BLaER1 treated with 17β-estradiol and CSF1 and Interleukin-3, amounts not matched to agents 10 nM and 100 nM (cell line): ENCODE measurements around the gene MRPL55.

ENCODE experiments used
- H3K27ac ChIP-seq, 11 experiments: shearing (Covaris generic); formaldehyde crosslinking; 2 replicates each; pipeline ENCODE4 v1.8.1; 2022
- H3K27me3 ChIP-seq, 11 experiments: shearing (Covaris generic); formaldehyde crosslinking; 2 replicates each; pipeline ENCODE4 v1.8.1; 2022
- H3K36me3 ChIP-seq, 11 experiments: shearing (Covaris generic); formaldehyde crosslinking; 2 replicates each; pipeline ENCODE4 v1.8.1; 2022
- H3K4me1 ChIP-seq, 10 experiments: shearing (Covaris generic); formaldehyde crosslinking; 2 replicates each; pipeline ENCODE4 v1.8.1; 2022
- H3K4me2 ChIP-seq, 11 experiments: shearing (Covaris generic); formaldehyde crosslinking; 2 replicates each; pipeline ENCODE4 v1.8.1; 2022
- H3K4me3 ChIP-seq, 10 experiments: shearing (Covaris generic); formaldehyde crosslinking; 2 replicates each; pipeline ENCODE4 v1.8.1; 2022
- H3K9ac ChIP-seq, 11 experiments: shearing (Covaris generic); formaldehyde crosslinking; 2 replicates each; pipeline ENCODE4 v1.8.1; 2022
- H3K9me3 ChIP-seq, 11 experiments: shearing (Covaris generic); formaldehyde crosslinking; replicated peaks in 1 of 11; 2 replicates each; pipeline ENCODE4 v1.8.1; 2022
- H4K20me1 ChIP-seq, 11 experiments: shearing (Covaris generic); formaldehyde crosslinking; 2 replicates each; pipeline ENCODE4 v1.8.1; 2022
- Cebpa-rat ChIP-seq, 11 experiments: shearing (Covaris generic); IDR thresholded peaks; 2 replicates each; pipeline ENCODE4 v1.8.1; 2022

The MRPL55 gene

DNA sequence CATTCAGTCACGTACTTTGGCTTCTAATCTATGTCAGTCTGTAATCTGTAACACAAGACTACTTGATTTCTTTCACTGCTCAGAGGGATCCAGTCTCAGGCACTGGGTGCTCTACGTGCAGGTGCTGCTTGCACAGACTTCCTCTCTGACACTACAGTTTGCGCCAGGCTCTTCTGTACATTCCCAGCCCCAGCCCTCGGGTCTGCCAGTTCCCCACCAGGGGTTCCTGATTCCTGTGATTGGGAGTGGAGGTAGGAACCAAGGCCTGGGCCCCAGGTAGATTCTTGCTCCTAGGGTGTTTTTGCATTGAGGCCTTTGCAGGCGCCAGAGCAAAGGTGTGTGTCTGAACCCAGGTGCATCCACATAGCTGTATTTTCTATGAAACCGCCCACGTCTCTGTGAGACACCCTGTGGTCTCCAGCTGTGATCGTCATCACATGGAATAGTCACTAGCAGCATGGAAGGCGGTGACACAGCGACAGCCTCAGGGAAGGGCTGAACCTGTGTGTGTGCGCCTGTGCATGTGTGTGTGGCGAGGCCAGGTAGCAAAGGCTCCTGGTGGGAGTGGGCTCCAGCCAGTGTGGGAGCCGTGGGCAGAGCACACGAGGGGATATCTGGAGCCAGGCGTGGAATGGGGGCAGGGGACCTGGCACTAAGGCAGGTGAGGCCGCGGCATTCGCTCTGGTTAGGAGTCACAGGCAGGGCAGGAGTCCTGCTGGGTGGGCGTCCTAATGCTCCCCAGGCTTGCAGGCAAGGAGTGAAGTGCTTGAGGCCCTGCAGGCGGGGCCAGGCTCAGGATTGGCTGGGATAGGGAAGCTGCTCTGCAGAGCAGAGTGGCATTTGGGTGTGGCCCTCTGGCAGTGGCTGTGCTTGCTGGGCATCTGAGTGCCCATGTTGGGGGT, 45.8 kb upstream of the MRPL55 start:
- Histone ChIP-seq H3K4me2 (peak overlapping the region in 10 of 11 experiments; percentile 35 to 83 (median 74); a peak in 13 of 22 replicates), H3K27ac (no peak overlapping the region), H4K20me1 (peaks cover 6 to 70% (median 39%) of the 10 kb centered on the region in 11 experiments; a peak in 15 of 22 replicates), H3K27me3 (no peaks in the 10 kb centered on the region), H3K9ac (no peak overlapping the region), H3K4me3 (no peak overlapping the region), H3K36me3 (peaks cover 0 to 10% (median 3%) of the 10 kb centered on the region in 11 experiments; a peak in 12 of 22 replicates), H3K9me3 (no peaks in the 10 kb centered on the region), H3K4me1 (peaks cover 30 to 69% (median 53%) of the 10 kb centered on the region in 10 experiments)
- TF ChIP-seq Cebpa-rat (IDR thresholded peaks at IDR 0.05), result no peak

DNA sequence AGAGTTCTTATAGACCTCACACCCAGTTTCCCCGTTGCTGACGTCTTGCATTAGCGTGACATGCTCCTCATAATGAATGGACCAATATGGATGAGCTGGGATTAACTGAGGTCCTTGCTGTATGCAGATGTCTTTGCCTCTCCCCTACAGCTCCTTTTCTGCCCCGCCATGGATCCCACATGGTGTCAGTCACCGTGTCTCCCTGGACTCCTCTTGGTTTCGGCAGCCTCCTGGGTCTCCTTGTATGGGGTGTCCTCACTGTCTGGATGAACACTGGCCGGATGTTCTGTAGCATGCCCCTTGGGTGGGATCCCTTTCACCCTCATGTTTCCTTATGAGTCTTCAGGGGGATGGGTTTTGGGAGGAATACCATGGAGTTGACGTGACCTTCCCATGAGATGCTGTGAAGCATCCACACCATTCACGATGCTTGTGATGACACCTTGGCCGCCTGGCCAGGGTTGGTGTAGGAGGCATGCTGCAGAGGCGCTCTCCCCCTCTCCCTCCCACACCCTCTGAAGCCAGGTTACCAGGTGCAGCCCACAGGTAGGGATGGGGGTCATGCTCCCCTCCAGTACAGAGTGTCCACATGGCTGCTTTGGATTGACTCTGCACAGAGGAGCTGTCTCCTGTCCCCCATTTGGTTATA, 45.0 kb upstream of the MRPL55 start:
- no peak overlapping the region for H3K4me3 ChIP-seq
- H3K9me3 ChIP-seq, result no peaks in the 10 kb centered on the region
- peaks cover 0 to 18% (median 9%) of the 10 kb centered on the region in 11 experiments; a peak in 14 of 22 replicates for H3K36me3 ChIP-seq
- H4K20me1 ChIP-seq, result peaks cover 7 to 78% (median 46%) of the 10 kb centered on the region in 11 experiments; a peak in 18 of 22 replicates
- TF ChIP-seq Cebpa-rat (IDR thresholded peaks at IDR 0.05), result no peak
- peaks cover 38 to 77% (median 61%) of the 10 kb centered on the region in 10 experiments for H3K4me1 ChIP-seq
- no peak overlapping the region for H3K4me2 ChIP-seq
- no peak overlapping the region for H3K9ac ChIP-seq
- H3K27ac ChIP-seq, result no peak overlapping the region
- no peaks in the 10 kb centered on the region for H3K27me3 ChIP-seq

DNA sequence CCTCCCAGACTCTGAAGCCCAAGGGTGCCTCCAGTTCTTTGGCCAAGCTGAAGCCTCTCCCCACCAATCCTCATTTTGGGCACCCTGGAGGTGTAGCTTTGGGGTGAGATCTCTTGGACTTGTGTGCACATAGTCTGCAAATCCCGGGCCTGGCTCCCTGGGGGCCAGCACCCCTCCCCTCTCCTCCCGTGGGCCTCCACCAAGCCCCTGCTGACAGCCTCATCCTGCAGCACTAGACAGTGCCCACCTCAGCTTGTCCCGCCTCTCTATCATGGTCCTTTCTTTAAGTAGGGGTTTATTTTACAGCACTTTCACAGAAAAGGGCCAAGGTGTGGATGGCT, 43.8 kb upstream of the MRPL55 start:
- no peak for TF ChIP-seq Cebpa-rat (IDR thresholded peaks at IDR 0.05)

DNA sequence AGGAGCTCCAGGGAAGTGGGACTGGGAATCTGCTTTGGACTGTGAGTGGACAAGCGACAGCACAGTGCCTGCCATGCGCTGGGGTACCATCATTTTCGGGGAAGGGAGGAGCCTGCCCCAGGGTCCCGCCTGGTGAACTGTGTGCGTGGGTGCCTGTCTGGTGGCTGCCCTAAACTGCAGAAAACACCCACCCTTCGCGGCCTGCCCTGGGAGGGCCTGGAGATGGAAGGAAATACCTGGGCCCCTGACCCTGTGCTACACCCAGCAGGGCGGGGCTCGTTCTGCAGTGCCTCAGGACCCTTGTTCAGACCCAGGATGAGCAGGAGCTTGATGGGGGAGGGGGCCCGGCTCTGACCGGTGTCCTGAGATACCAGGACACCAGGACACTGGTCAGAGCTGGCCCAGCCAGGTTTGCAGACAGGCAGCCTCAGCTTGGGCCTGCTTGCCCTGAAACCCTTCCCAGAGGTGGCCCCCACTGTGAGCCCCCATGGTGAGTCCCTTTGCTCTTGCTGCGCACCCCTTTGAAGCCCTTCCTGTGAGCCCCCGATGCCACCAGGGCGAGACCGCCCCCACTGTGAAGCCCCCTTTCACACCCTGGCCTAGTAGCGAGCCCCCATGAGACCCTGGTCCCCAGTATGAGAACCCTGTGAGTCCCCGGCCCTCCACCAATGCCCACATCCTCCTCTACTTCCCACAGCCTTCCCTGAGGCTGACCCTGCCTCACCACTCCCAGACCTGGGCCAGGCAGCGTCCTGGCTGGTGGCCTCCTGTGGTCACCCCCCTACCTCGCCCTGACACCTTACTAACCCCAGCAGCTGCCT, 43.2 kb upstream of the MRPL55 start:
- no peaks in the 10 kb centered on the region for H3K9me3 ChIP-seq
- peaks cover 54 to 87% (median 77%) of the 10 kb centered on the region in 10 experiments for H3K4me1 ChIP-seq
- no peaks in the 10 kb centered on the region for H3K27me3 ChIP-seq
- H3K9ac ChIP-seq, result peak overlapping the region in 8 of 11 experiments; percentile 2 to 44 (median 28); a peak in 5 of 22 replicates
- H3K36me3 ChIP-seq, result peaks cover 9 to 36% (median 28%) of the 10 kb centered on the region in 11 experiments; a peak in 21 of 22 replicates
- no peak for TF ChIP-seq Cebpa-rat (IDR thresholded peaks at IDR 0.05)
- no peak overlapping the region for H3K4me3 ChIP-seq
- H4K20me1 ChIP-seq, result peaks cover 25 to 97% (median 65%) of the 10 kb centered on the region in 11 experiments; a peak in 20 of 22 replicates
- peak overlapping the region in 7 of 11 experiments; percentile 19 to 38 (median 24); a peak in 9 of 22 replicates for H3K4me2 ChIP-seq
- peak overlapping the region in 3 of 11 experiments; percentile 10 to 32 (median 26); a peak in 4 of 22 replicates for H3K27ac ChIP-seq

More for the DNA sequence above, 43.8 kb upstream of the MRPL55 start:
- Histone ChIP-seq H3K4me3 (no peak overlapping the region), H3K9me3 (no peaks in the 10 kb centered on the region), H3K27ac (peak overlapping the region in 3 of 11 experiments; percentile 10 to 32 (median 26); a peak in 3 of 22 replicates), H3K36me3 (peaks cover 3 to 30% (median 22%) of the 10 kb centered on the region in 11 experiments; a peak in 20 of 22 replicates), H4K20me1 (peaks cover 19 to 91% (median 59%) of the 10 kb centered on the region in 11 experiments; a peak in 20 of 22 replicates), H3K9ac (peak overlapping the region in 3 of 11 experiments; percentile 17 to 44 (median 24); a peak in 2 of 22 replicates), H3K4me1 (peaks cover 50 to 86% (median 73%) of the 10 kb centered on the region in 10 experiments), H3K4me2 (peak overlapping the region in 5 of 11 experiments; percentile 19 to 38 (median 28); a peak in 7 of 22 replicates), H3K27me3 (no peaks in the 10 kb centered on the region)

DNA sequence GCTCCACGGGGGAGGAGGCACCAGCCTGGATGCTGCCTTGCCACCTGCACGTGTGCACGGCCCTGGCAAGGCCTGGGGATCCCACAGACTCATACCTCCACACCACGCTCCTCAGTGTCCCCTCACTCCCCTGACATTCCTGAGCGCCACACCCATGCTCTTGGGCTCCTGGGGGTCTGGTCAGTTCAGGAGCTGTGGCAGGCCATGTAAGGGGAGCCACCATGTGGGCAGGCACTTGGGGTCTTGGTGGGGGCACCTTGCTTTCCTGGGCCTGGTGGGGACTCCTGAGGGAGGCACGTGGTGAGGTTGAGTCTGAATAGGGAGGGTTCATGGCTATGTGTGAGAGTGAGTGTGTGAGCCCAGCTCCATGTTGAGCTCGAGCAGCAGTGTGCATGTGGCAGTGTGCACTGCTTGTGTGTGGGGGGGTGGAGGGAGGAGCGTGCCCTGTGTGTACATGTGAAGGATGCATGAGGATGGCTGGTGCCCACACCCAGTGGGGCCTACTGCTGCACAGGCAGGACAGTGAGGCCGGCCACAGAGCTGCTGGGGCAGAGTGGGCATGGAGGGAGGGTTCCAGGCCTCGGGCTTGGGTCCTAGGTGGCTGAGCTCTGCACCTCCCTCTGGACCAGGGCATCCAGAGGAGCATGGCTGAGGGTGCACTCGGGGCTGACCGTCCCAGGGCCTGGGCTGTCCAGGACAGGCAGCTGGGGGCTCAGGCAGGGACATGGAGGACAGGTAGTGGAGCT, 42.3 kb upstream of the MRPL55 start:
- Histone ChIP-seq H3K36me3 (peaks cover 19 to 46% (median 37%) of the 10 kb centered on the region in 11 experiments; a peak in 21 of 22 replicates), H3K27me3 (no peaks in the 10 kb centered on the region), H3K4me3 (no peak overlapping the region), H3K9ac (peak overlapping the region in 8 of 11 experiments; percentile 1 to 68 (median 32); a peak in 8 of 22 replicates), H4K20me1 (peaks cover 34 to 97% (median 74%) of the 10 kb centered on the region in 11 experiments), H3K4me1 (peaks cover 54 to 87% (median 77%) of the 10 kb centered on the region in 10 experiments), H3K4me2 (no peak overlapping the region; a peak in 1 of 22 replicates), H3K9me3 (no peaks in the 10 kb centered on the region), H3K27ac (peak overlapping the region in 1 of 11 experiments; percentile 22; a peak in 1 of 22 replicates)
- no peak for TF ChIP-seq Cebpa-rat (IDR thresholded peaks at IDR 0.05)

DNA sequence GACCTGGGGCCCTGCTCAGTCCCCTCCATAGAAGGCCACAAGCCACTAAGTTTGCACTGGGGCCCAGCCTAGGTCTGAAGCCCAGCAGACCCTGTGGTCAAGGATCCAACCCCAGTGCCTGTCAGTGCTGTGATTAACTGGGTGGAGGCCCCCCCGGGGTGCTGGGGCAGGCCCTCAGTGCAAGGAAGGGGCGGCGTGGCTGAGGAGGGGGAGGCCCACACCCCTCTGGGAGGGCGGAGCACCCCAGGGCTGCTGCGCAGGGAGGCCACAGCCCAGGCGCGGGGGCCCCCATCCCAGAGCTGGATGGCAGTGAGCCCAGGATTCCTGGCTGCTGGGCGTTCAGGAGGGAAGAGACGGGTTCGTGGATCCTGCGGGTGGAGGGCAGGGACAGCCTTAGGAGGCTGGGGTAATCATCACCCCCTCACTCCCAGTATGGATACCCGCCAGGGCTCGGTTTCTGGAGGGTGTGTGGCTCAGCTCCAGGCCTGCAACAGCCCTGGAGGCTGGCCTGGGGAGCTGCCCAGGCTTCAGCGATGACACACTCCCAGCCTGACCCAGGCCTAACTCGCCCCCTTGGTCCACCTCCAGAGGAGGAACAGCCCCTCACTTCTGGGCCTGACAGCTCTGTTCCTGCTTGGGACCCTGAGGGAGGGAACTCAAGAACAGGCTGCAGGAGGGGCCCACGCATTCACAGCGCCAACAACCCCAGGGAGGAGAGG, 41.5 kb upstream of the MRPL55 start:
- Histone ChIP-seq H3K9ac (peak overlapping the region in 8 of 11 experiments; percentile 34 to 70 (median 54); a peak in 12 of 22 replicates), H3K36me3 (peaks cover 26 to 53% (median 45%) of the 10 kb centered on the region in 11 experiments), H3K27me3 (no peaks in the 10 kb centered on the region), H4K20me1 (peaks cover 42 to 97% (median 81%) of the 10 kb centered on the region in 11 experiments), H3K4me3 (no peak overlapping the region), H3K4me2 (peak overlapping the region in 2 of 11 experiments; percentile 68 to 87; a peak in 4 of 22 replicates), H3K4me1 (peaks cover 56 to 86% (median 74%) of the 10 kb centered on the region in 10 experiments), H3K9me3 (no peaks in the 10 kb centered on the region), H3K27ac (peak overlapping the region in 5 of 11 experiments; percentile 54 to 72 (median 61); a peak in 6 of 22 replicates)
- no peak for TF ChIP-seq Cebpa-rat (IDR thresholded peaks at IDR 0.05)

DNA sequence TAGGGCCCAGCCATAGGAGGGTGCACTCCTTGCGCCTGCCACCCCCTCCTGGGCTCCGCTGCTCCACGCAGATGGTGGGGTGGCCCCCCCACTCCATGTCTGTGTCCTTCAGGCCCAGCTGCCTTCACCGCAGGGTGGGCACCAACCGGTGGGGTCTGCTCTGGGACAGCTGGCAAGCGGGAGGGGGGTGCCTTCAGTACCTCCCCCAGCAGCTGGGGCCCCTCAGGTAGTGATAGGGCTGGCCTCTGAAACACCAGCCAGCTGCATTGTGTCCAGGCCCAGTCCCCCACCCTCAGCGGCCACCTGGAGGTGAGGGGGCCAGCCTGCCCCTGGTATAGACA, 41.0 kb upstream of the MRPL55 start:
- H3K4me2 ChIP-seq, result peak overlapping the region in 5 of 11 experiments; percentile 61 to 91 (median 87); a peak in 7 of 22 replicates
- H3K27ac ChIP-seq, result peak overlapping the region in 6 of 11 experiments; percentile 30 to 72 (median 59); a peak in 8 of 22 replicates
- no peaks in the 10 kb centered on the region for H3K27me3 ChIP-seq
- H3K9me3 ChIP-seq, result no peaks in the 10 kb centered on the region
- H3K9ac ChIP-seq, result peak overlapping the region in 10 of 11 experiments; percentile 20 to 70 (median 54); a peak in 12 of 22 replicates
- H3K36me3 ChIP-seq, result peaks cover 29 to 58% (median 50%) of the 10 kb centered on the region in 11 experiments
- H4K20me1 ChIP-seq, result peaks cover 47 to 97% (median 81%) of the 10 kb centered on the region in 11 experiments
- peaks cover 52 to 86% (median 74%) of the 10 kb centered on the region in 10 experiments for H3K4me1 ChIP-seq
- TF ChIP-seq Cebpa-rat (IDR thresholded peaks at IDR 0.05), result no peak
- 0 out of 20 replicates have a peak overlapping the region, but pooled peaks of 1 of the 10 experiments have one; percentile 31 for H3K4me3 ChIP-seq
